ENCODE results near the gene S100PBP.
A peak's percentile ranks its signal among the peaks of the same experiment; 100 is the strongest.

Gene S100PBP

DNA sequence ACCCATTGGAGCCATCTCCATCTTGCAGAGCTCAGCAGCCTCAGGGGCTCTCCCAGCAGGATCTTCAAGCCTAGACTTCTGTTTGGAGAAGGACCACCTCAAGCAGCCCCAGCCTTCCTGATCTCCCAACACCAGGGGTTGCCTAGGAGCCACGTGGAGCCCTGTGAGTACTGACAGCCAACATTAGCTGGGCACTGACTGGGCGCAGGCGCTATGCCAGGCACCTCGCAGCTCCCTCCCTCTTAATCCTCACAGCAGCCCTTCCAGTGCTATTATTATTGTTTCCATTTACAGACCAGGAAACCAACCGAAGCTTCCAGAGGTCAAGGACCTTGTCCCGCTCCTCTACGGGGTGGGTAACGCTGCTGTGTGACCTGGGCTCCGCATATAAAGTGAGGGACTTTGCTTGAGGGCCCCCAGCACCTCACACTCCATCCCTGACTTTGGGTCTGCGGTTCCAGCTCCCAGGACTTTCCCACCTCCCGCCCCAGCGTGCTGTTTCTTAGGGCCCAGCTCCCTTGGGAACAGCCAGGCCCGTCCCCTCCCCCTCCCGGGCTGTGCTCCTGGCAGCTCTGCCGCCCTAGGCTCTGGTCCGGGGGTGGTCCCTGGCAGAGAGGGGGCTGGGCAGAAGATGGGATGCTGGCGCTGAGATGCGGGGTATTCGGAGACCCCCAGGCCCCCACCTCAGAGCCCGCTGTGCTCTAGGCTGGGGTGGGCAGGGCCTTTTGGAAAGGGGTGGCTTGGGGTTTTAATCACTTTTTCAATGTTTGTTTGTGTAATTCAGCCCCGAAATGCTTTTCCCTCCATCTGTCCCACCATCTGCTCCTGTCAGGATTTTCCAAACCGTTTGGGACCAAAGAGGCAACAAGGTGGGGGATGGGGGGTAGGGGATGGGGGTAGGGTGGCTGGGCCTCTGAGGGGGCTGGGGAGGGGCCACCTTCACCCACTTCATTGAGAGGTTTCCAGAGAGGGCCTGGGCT lies 64.7 kb downstream of the S100PBP start:
- Mint-ChIP-seq H3K27me3 (peaks cover 61% of the 10 kb centered on the region), H3K27ac (no peak overlapping the region), H3K36me3 (no peaks in the 10 kb centered on the region), H3K4me3 (no peak overlapping the region), H3K4me1 (no peaks in the 10 kb centered on the region), H3K9me3 (no peaks in the 10 kb centered on the region)
- no peak for ATAC-seq

DNA sequence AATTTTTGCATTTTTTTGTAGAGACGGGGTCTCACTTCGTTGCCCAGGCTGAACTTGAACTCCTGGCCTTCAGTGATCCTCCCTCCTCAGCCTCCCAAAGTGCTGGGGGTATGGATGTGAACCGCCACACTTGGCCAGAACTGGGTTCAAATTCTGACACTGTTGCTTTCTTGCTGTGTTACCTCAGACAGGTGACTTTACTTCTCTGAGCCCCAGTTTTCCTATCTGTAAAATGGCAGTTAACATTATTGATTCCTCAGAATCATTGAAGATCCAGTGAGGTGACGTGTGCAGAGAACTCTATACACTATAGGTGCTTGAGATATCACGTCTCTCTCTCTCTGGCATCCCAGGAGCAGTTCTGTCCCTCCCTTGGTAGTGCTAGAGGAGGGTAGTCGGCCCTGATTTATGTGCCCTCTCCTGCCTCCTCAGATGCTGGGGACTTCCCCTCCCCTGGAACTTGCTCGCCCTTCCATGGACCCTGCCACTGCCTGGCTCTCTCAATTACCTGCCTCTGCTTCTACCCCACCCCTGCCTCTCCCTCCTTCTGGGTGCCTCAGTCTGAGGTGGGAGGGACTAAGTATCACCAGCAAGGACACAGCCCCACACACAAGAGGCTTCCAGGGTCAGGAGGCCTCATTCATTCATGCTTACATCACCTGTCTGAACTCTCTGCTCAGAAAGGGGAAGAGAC lies 66.0 kb downstream of the S100PBP start:
- Mint-ChIP-seq H3K36me3 (no peaks in the 10 kb centered on the region), H3K4me1 (no peaks in the 10 kb centered on the region), H3K27me3 (peaks cover 63% of the 10 kb centered on the region), H3K27ac (no peak overlapping the region), H3K9me3 (no peaks in the 10 kb centered on the region), H3K4me3 (no peak overlapping the region)
- no peak for ATAC-seq

DNA sequence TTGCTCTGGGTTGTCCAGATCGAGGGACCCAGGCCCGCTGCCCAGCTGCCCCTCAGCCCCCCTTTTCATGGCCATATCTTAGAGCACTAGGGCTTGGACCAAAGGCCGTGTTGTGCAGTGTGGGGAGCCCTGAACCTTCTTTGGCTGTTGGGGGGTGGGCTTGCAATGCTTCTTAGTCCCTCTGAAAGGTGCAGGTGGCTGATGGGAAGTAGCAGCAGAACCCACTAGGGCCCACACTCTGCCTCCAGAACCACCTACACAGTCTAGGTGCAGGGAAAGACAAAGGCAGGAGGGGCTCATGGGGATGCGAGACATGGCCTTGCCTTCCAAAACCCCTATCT lies 66.5 kb downstream of the S100PBP start:
- no peak for ATAC-seq
- no peaks in the 10 kb centered on the region for H3K36me3 Mint-ChIP-seq
- no peak overlapping the region for H3K27ac Mint-ChIP-seq
- peaks cover 68% of the 10 kb centered on the region for H3K27me3 Mint-ChIP-seq
- H3K4me3 Mint-ChIP-seq = no peak overlapping the region
- H3K4me1 Mint-ChIP-seq = no peaks in the 10 kb centered on the region
- no peaks in the 10 kb centered on the region for H3K9me3 Mint-ChIP-seq

DNA sequence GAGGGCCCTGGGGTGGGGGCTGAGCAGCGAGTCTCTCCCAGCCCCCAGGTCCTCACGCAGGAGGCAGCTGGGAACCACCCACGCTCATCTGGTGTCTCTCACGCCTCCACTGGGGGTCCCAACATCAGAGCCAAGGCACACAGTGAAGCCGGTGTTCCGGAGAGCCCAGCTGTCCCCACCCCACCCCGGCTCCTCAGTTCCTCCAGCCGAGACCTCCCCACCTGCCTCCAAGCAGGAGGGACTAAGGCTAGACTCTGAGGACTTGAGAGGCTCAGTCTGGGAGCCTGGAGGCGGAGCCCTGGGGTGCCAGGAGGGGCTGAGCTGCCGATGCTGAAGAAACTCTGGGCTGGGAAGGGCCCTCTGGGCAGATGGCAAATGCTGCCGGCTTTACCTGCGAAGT lies 67.3 kb downstream of the S100PBP start:
- no peak overlapping the region for H3K27ac Mint-ChIP-seq
- no peaks in the 10 kb centered on the region for H3K36me3 Mint-ChIP-seq
- no peaks in the 10 kb centered on the region for H3K4me1 Mint-ChIP-seq
- no peak overlapping the region for H3K4me3 Mint-ChIP-seq
- H3K27me3 Mint-ChIP-seq = peaks cover 76% of the 10 kb centered on the region
- ATAC-seq = no peak
- H3K9me3 Mint-ChIP-seq = no peaks in the 10 kb centered on the region

DNA sequence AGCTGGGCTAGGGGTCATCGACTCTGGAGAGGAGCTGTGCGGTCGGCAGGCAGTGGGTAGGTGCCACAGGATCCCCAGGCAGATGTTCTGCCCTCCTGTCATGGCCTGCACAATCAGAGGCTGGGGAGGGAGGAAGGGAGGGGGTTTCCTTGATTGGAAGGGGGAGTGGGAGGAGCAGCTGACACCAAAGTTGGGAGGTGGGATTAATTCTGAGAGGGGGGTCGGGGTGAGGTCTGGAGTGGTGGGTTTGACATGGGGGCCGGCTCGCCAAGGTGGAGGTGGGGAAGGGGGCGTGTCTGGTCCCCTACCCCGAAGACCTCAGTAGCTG lies 68.2 kb downstream of the S100PBP start:
- Mint-ChIP-seq H3K4me1 (no peaks in the 10 kb centered on the region), H3K27ac (no peak overlapping the region), H3K27me3 (peaks cover 83% of the 10 kb centered on the region), H3K36me3 (no peaks in the 10 kb centered on the region), H3K4me3 (no peak overlapping the region), H3K9me3 (no peaks in the 10 kb centered on the region)
- no peak for ATAC-seq

DNA sequence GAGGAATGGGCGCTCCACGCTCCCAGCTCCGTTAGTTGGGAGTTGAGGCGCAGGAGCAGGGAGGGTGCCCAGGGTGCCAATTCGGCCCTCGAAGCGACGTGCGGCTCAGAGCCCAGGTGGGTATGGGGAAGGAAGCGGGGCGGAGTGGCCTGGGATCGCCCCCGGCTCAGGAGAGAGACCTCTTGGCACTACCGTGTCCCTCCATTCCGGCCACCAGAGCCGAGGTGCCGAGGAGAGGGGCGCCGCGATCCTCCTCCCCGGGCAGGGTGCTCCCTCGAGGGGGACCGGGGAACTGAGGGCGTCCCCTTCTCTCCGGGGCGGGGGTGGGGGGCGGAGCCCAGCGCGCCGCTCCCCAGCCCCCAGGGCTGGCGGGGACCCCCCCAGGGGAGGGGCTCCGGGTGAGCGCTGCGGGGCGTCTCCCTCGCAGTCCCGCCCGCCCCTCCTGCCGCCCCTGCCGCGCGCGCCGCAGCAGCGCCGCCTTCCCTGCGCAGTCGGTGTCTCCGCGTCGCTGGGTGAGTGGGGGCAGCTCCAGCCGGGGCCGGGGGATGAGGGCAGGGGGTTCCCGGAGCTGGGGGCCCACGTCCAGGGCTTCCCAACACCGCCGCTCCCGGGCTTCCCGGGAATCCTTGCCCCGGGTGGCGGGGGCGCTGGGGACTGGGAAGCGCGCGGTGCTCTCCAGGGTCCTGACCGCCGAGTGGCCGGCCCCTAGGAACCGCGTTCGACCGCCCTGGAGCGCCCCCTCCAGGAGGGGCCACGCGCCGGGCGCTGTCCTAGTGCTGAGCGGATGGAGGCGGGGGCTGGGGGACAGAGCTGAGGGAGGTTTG lies 68.8 kb downstream of the S100PBP start, which contains the start of gene HPCA:
Gene HPCA (plus strand): TSS at position 488 of the 824 bp plus-strand sequence. CDS start 2,408 bp downstream, outside the sequence.
- Mint-ChIP-seq H3K27ac (no peak within 1 kb of the TSS), H3K27me3 (peaks cover 83% of the 10 kb centered on the region), H3K4me1 (no peaks in the 10 kb centered on the region), H3K4me3 (no peak within 1 kb of the TSS), H3K36me3 (no peaks in the 10 kb centered on the region), H3K9me3 (no peaks in the 10 kb centered on the region)
- ATAC-seq = peak; percentile 28

DNA sequence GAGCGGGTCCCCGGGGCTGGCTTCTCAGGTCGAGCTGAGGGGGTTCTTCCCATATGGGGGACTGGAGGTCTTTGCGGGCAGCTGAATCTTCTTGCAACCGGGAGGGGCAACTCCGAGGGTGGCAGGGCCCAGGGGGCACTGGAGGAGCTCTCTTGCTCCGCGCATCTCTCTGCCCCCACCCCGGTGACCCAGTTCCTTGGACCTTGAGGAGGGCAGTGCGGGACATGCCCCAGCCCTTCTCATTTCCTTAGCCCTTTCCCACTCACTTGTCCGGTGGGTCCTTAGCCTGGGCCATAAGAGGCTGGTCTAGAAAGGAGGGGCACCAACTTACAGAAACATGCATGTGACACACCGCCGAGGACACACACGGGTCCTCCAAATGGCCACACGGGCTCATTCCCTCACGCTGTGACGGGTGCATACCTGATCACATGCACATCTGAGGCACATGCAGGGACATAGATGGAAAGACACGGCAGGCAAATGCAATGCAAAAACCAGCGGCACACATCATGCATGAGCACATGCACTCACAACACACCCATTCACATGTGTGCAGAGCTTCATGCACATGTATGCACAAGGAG lies 69.5 kb downstream of the S100PBP start:
- Mint-ChIP-seq H3K36me3 (peaks cover under 1% of the 10 kb centered on the region), H3K4me1 (peaks cover under 1% of the 10 kb centered on the region), H3K27ac (no peak overlapping the region), H3K9me3 (no peaks in the 10 kb centered on the region), H3K27me3 (peaks cover 86% of the 10 kb centered on the region), H3K4me3 (no peak overlapping the region)
- no peak for ATAC-seq

DNA sequence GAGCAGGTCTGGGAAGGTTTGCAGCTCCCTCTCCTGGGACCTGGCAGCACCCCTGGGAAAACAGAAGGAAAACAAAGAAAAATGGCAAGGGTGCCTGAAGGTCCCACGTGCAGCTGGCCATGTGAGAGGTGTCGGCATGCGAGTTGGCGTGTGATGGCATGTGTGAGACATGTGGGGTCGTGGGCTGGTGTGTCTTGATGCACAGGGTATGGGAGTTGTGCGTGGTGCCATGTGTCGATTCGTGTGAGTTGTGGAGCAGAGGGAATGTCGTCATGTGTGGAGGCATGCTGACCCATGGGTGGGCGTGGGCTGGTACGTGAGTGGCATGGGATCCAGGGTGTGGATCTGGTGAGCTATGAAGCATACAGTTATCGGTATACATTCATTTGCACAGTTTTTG lies 70.2 kb downstream of the S100PBP start:
- no peak for ATAC-seq
- H3K9me3 Mint-ChIP-seq = no peaks in the 10 kb centered on the region
- H3K4me1 Mint-ChIP-seq = peaks cover 7% of the 10 kb centered on the region
- H3K36me3 Mint-ChIP-seq = peaks cover 6% of the 10 kb centered on the region
- H3K27ac Mint-ChIP-seq = no peak overlapping the region
- H3K27me3 Mint-ChIP-seq = peaks cover 93% of the 10 kb centered on the region
- H3K4me3 Mint-ChIP-seq = no peak overlapping the region

DNA sequence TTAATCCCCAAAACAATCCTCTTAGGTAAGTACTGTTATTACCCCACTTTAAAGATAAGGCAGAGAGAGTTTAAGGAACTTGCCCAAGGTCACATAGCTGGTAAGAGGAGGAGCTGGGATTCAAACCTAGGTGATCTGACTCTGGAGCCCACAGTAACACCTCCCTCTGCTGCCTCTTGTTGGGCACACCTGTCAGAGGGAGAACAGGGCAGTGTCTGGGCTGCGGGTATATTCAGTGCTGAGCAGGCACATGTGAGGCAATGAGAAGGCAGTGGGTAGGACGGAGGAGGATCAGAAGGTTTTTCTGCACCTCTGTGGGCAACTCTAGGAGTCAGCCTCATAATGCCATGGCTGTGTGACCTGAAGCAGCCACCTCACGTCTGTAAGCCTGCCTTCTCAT lies 70.7 kb downstream of the S100PBP start:
- H3K4me3 Mint-ChIP-seq = no peak overlapping the region
- no peaks in the 10 kb centered on the region for H3K9me3 Mint-ChIP-seq
- peaks cover 12% of the 10 kb centered on the region for H3K4me1 Mint-ChIP-seq
- H3K27ac Mint-ChIP-seq = no peak overlapping the region
- no peak for ATAC-seq
- H3K36me3 Mint-ChIP-seq = peaks cover 6% of the 10 kb centered on the region
- peaks cover 98% of the 10 kb centered on the region for H3K27me3 Mint-ChIP-seq

DNA sequence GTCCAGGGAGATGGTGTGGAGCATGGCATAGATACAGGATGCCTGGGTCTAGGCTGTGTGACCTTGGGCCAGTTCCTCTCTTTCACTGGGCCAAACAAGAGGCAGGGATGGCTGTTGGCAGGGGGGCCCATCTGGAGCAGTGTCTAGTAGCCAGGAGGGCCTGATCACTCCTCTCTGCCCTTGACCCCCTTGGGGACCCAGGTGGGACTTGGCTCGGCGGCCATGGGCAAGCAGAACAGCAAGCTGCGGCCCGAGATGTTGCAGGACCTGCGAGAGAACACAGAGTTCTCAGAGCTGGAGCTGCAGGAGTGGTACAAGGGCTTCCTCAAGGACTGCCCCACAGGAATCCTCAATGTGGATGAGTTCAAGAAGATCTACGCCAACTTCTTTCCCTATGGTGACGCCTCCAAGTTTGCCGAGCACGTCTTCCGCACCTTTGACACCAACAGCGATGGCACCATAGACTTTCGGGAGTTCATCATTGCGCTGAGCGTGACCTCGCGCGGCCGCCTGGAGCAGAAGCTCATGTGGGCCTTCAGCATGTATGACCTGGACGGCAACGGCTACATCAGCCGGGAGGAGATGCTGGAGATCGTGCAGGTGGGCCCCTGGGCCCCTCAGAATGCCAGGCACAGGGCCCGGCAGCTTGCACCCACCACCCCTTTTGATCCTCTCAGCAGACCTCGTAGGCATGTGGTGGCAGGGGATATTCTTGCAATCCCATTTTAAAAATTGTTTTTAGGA lies 71.4 kb downstream of the S100PBP start:
- Mint-ChIP-seq H3K4me3 (no peak overlapping the region), H3K27ac (no peak overlapping the region), H3K4me1 (peaks cover 19% of the 10 kb centered on the region), H3K27me3 (peaks cover 98% of the 10 kb centered on the region), H3K9me3 (no peaks in the 10 kb centered on the region), H3K36me3 (peaks cover 6% of the 10 kb centered on the region)
- ATAC-seq = no peak

DNA sequence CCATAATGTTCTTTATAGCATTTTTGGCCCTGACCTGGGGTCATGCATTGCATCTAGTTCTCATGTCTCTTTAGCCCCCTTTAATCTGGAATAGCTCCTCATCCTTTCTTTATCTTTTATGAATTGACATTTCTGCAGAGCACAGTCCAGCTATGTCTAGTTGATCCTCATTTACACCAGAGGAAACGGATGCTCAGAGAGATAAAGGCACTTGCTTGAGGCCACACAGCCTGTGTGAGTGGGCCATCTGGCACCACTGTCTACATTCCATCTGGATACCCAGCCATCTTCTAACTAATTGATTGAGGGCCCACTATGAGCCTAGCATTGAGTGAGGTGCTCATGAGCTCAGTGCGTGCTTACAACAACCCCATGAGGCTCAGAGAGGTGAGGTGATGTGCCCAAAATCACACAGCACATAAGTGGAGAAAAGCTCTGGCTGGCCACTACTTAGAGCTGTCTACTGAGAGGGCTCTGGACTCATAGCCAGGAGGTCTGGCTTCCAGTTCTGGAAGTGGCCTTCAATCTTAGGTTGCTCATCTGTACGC lies 72.4 kb downstream of the S100PBP start:
- peaks cover 6% of the 10 kb centered on the region for H3K36me3 Mint-ChIP-seq
- H3K27ac Mint-ChIP-seq = no peak overlapping the region
- peaks cover 93% of the 10 kb centered on the region for H3K27me3 Mint-ChIP-seq
- H3K9me3 Mint-ChIP-seq = no peaks in the 10 kb centered on the region
- no peak overlapping the region for H3K4me3 Mint-ChIP-seq
- ATAC-seq = no peak
- H3K4me1 Mint-ChIP-seq = peaks cover 20% of the 10 kb centered on the region

DNA sequence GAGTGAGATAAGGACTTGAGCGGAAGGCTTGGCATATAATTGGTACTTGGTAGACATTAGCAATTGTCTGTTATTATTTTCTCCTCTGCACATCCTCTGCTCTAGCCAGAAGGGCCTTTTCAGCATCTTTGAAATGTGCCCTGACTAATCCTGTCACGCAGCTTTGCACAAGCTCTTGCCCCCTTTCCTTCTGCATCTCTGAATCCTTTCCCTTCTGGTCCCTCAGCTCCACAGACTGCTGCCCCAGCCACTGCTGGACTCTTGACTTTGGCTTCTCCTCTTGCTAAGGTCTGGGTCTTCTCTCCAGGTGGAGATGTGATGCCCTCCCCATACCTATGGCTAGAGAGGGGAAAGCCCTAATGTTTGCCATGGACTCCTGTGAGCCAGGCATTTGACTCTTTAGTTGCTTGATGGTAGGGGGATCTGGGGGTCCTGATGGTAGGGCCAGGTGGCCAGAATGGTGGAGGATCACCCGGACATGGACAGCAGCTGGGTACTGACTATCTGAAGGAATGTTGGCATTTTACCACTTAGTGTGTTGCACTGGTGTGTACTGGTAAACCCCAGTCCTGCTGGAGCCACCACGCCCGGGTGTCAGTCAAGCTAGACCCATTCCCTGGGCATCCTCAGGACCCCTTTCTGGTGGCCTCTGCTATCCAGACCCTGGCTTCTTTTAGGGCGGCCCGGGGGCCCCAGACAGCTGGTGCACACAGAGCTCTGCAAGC lies 73.2 kb downstream of the S100PBP start:
- peaks cover 93% of the 10 kb centered on the region for H3K27me3 Mint-ChIP-seq

DNA sequence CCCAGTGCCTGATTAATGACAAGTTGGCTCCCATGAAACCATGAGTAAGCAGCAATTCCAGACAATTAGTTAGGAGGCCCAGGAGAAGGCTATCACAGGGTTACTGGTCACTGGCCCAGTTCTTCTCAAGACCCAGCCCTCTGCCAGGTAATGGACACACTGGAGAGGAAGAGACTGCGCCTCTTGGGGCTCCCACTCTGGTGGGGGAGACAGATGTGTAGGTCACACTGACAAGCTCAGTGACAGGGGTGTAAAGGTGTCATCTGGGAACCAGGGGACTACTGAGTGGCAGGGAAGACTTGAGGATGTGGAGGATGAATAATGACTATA lies 73.8 kb downstream of the S100PBP start:
- H3K27ac Mint-ChIP-seq = no peak overlapping the region
- H3K4me1 Mint-ChIP-seq = peaks cover 20% of the 10 kb centered on the region
- no peaks in the 10 kb centered on the region for H3K9me3 Mint-ChIP-seq
- H3K27me3 Mint-ChIP-seq = peaks cover 93% of the 10 kb centered on the region
- H3K4me3 Mint-ChIP-seq = no peak overlapping the region
- ATAC-seq = no peak
- H3K36me3 Mint-ChIP-seq = peaks cover 6% of the 10 kb centered on the region

More for the DNA sequence above, 73.2 kb downstream of the S100PBP start:
- Mint-ChIP-seq H3K36me3 (peaks cover 6% of the 10 kb centered on the region), H3K4me3 (no peak overlapping the region), H3K27ac (no peak overlapping the region), H3K4me1 (peaks cover 20% of the 10 kb centered on the region), H3K9me3 (no peaks in the 10 kb centered on the region)
- no peak for ATAC-seq

DNA sequence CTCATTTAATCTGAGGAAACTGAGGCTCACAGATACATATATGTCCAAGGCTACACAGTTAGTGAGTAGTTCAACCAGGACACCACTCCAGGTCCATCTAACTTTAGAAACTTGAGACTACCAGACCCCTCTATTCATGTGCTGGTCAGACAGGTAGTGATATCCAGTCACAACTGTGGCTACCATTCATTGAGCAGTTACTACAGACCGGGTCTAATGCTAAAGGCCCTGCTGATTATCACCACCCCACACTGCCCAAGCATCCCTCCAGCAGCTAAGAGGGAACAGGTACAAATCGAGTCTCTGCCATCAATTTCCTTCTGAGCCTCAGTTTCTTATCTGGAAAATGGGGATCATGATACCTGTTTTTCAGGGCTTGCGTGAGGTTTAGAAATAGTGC lies 74.2 kb downstream of the S100PBP start:
- H3K9me3 Mint-ChIP-seq = no peaks in the 10 kb centered on the region
- no peak overlapping the region for H3K27ac Mint-ChIP-seq
- ATAC-seq = no peak
- peaks cover 20% of the 10 kb centered on the region for H3K4me1 Mint-ChIP-seq
- peaks cover 95% of the 10 kb centered on the region for H3K27me3 Mint-ChIP-seq
- H3K36me3 Mint-ChIP-seq = peaks cover 6% of the 10 kb centered on the region
- no peak overlapping the region for H3K4me3 Mint-ChIP-seq
